Stomach (tissue), 4 donors: ENCODE measurements around the gene CDH12.

Experiments used
- POLR2AphosphoS5 ChIP-seq, 3 donors: sonication (generic); formaldehyde crosslinking; IDR thresholded peaks; one replicate each; pipeline ENCODE4 v1.6.1; 2016; ENCODE audit warnings: antibody characterized with exemption in 3 of 3
- TF ChIP-seq, protein P1 (sequence below), 7 experiments: fragments of 450-650 bp in 4 of 7; fragments of 200-600 bp in 3 of 7; sonication (generic) in 3 of 7; IDR thresholded peaks; one replicate each; pipeline ENCODE4 v1.5.1; 2016 to 2019; ENCODE audit warnings: antibody characterized with exemption in 7 of 7, control low read depth in 2 of 7, mild to moderate bottlenecking in 1 of 7

DNA sequence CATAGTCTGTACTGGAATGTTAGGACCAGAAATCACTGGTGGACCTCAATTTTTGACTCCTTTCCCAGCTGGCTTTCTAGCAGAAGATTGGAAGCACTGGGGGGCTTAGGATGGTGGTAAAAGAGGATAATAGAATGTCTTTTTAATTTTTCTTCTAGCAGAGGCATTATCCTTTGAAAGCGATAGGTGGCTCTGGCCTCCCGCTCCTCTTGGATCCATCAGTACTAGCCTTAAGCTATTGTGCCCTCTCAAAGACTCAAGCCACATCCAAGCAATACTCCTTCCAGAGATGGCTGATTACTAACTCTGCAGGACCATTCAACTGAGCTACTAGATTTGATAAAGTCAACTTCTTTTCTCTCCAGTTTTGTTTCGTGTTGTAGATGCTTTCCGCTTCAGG lies 610.6 kb downstream of the CDH12 start:
- TF ChIP-seq, protein P1, sequence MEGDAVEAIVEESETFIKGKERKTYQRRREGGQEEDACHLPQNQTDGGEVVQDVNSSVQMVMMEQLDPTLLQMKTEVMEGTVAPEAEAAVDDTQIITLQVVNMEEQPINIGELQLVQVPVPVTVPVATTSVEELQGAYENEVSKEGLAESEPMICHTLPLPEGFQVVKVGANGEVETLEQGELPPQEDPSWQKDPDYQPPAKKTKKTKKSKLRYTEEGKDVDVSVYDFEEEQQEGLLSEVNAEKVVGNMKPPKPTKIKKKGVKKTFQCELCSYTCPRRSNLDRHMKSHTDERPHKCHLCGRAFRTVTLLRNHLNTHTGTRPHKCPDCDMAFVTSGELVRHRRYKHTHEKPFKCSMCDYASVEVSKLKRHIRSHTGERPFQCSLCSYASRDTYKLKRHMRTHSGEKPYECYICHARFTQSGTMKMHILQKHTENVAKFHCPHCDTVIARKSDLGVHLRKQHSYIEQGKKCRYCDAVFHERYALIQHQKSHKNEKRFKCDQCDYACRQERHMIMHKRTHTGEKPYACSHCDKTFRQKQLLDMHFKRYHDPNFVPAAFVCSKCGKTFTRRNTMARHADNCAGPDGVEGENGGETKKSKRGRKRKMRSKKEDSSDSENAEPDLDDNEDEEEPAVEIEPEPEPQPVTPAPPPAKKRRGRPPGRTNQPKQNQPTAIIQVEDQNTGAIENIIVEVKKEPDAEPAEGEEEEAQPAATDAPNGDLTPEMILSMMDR (IDR thresholded peaks at IDR 0.05) = no peak
- TF ChIP-seq POLR2AphosphoS5 (IDR thresholded peaks at IDR 0.05) = no peak
